ENCODE results near the gene COMT. TPM values are rescaled to one million over a fixed set of nuclear protein-coding genes. Genes with fewer than 3 reads are reported as not detected.

The COMT gene
- total and polyA plus RNA-seq, 9 of the 15 experiments (the other 6 are each of a cell fraction or from before 2014, with no cell fraction given), result 12.5 to 351 (median 155) TPM

GRCh38 chr22:19948057-19948760 is 6.6 kb downstream of the COMT start (continued):
- TF ChIP-seq ETS1 (conservative IDR thresholded peaks at IDR 0.05; ENCODE audit: control insufficient read depth, low read depth, low read length) (no peak), MEF2A (IDR thresholded peaks at IDR 0.05; ENCODE audit: control insufficient read depth, low read depth, low read length) (no peak), ZNF561 (CRISPR knock-in tag; conservative IDR thresholded peaks at IDR 0.05) (0 out of 2 replicates have a peak, but pooled peaks have one; percentile 41), HDGF (IDR thresholded peaks at IDR 0.05) (no peak), MCM7 (IDR thresholded peaks at IDR 0.05) (no peak), THAP7 (CRISPR knock-in tag; IDR thresholded peaks at IDR 0.05) (no peak), ZSCAN29 (IDR thresholded peaks at IDR 0.05) (no peak), RBM22 (IDR thresholded peaks at IDR 0.05; ENCODE audit: low read depth, low read length, poor library complexity, severe bottlenecking) (no peak), STAT5B (CRISPR knock-in tag; IDR thresholded peaks at IDR 0.05) (no peak), NFIX (CRISPR knock-in tag; IDR thresholded peaks at IDR 0.05; ENCODE audit: low read depth) (peak; percentile 18; the same call in 1 of the 2 replicates), SNAPC5 (CRISPR knock-in tag; IDR thresholded peaks at IDR 0.05) (no peak), ADNP (tag; IDR thresholded peaks at IDR 0.05) (no peak), ILK (tag; IDR thresholded peaks at IDR 0.05; ENCODE audit: borderline replicate concordance, low read depth) (no peak), SUPT5H (IDR thresholded peaks at IDR 0.05) (no peak), ZNF644 (tag; IDR thresholded peaks at IDR 0.05; ENCODE audit: low read depth) (no peak), IFI16 (CRISPR knock-in tag; IDR thresholded peaks at IDR 0.05) (no peak), BRD4 (IDR thresholded peaks at IDR 0.05) (no peak), RAD51 (IDR thresholded peaks at IDR 0.05; ENCODE audit: borderline replicate concordance, low read depth) (no peak), TCFL5 (CRISPR knock-in tag; conservative IDR thresholded peaks at IDR 0.05) (no peak), ZNF586 (CRISPR knock-in tag; conservative IDR thresholded peaks at IDR 0.05) (no peak), ZNF354B (CRISPR knock-in tag; IDR thresholded peaks at IDR 0.05) (no peak), STAT6 (CRISPR knock-in tag; IDR thresholded peaks at IDR 0.05) (peak; percentile 90; the same call in 1 of the 2 replicates), FOS (IDR thresholded peaks at IDR 0.05; ENCODE audit: extremely low read depth, insufficient read length) (no peak), ZNF133 (CRISPR knock-in tag; IDR thresholded peaks at IDR 0.05) (no peak), NFE2 (IDR thresholded peaks at IDR 0.05; ENCODE audit: low read depth) (no peak)
